Stimulated activated naive CD8-positive, alpha-beta T cell treated with anti-CD3 and anti-CD28 coated beads, Interleukin-15, Interleukin-2, amounts not matched to agents 100 U/mL and 50 U/mL, for 24 hours (primary cell): ENCODE measurements around the gene TCF15.

ENCODE experiments used
- ATAC-seq: fragments of 150-1000 bp; cut with Tn5 transposase; one replicate; pipeline ENCODE4 v1.10.0; 2021
- DNase-seq: peaks from one replicate; pipeline ENCODE4 v3.0.0; 2021

TCF15 gene

DNA sequence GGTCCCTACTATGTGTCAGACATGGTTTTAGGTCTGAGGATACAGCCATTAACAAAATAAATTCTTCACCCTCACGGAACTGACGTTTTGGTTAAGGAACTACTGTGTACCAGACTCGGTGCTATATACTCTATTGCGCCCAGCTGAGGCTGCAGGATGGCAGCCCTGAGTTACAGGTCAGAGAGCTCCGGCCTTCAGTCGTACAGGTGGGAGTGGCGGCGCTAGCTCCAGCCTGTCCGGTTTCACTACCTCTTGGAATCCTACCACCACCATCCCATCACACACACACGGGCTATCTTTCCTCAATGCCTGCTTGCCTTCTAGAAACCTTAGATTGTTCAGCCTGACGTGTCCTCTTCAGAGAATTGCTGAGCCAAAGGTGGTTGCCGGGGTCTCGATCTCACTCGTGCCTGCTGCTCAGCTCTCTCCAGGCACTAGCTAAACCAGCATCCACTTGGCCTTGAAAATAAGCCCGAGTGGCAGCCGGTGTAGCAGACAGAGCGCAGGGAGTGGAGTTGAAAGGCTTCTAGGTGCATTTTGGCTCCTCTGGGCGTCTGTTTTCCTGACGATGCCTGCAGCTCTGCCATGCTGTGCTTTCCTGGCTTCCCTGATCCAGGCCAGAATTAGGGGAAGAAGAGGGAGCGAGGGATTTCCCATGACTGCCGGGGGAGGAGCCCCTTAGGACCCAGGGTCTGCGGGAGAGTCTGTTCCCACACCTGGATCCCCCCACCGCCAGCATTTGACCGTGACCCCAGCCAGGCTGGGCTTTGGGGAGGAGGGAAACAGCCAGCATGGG lies 1.1 kb upstream of the TCF15 start:
- ATAC-seq = no peak
- DNase-seq = no peak

DNA sequence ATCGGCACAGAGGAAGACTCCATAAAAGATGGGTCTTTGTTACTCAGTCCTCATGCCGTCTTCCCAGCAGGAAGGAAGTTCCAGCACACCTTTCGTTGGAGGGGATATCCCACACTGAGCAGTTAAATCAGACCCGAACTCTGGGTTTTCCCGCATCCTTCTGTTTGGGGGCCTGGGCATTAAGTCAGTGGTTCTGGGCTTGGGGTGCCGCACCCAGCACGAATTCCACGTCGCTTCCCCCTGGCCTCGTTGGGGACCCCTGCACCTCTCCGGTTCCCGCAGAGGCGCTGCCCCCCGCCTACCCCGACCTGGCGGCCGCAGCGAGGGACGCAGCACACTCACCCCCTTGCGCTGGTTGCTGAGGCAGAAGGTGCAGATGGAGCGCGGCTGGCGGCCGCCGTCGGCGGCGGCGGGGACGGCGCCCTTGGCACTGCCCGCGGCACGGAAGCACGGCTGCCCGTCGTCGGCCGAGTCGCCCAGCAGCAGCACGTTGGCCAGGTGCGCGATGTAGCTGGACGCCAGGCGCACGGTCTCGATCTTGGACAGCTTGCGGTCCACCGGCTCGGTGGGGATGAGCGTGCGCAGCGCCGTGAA lies 641 bp downstream of the TCF15 start:
- DNase-seq (no peak), ATAC-seq (no peak)

DNA sequence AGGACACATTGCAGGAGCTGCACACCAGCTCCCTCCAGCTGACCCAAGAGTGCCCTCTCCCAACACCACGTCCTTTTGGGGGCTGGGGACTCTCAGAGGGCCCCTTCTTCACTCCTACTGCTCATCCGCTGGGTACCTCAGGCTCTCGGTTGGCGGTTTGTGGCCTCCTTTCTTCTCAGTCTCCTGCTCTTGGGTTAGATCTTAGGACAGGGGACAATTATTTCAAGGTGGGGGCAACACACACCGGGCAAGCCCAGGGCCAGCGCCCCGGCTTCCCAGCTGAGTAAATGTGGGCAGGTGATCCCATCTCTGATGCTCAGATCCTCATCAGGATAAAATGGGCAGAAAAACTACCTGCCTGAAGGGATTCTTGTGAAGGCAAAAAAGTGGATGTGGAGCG lies 1.1 kb downstream of the TCF15 start:
- no peak for ATAC-seq

DNA sequence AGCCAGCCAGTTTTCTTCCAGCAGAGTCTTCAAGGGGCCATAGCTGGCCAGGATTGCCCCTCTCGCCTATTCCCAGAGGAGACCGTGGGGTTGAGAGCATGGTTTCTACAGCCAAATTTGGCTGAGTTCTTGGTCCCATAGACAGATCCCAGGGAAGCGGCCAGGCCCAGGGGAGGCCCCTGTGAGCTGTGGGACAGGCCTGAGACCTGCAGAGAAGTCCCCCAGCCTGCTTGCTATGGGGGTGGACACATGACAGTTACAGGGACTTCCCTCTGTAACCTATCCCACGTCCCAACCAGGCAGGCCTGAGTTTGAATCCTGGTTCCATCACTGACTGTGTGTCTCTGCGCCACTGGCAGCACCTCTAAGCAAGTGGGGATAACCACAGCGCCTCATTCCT lies 2.6 kb downstream of the TCF15 start:
- no peak for DNase-seq

More for the DNA sequence above, 1.1 kb downstream of the TCF15 start:
- no peak for DNase-seq

DNA sequence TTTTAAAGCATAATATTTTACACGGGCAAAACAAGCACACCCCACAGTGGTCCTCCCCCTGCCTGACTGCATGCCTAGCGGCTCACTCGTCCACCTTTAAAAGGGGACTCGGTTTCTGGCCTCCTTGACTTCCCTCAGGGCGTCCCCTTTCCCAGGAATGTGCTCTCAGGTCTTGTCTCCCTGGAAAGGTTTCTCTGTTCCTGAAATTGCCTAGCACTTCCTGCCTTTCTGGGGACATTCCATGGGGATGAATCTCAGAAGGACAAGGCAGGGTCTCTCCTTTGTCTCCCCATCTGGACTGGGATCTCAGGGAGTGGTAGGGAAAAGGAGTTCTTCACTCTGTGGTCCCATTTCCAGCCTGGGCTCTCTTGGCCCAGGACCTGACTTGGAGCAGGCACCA lies 4.9 kb downstream of the TCF15 start:
- ATAC-seq (no peak), DNase-seq (no peak)

More for the DNA sequence above, 2.6 kb downstream of the TCF15 start:
- ATAC-seq = no peak

DNA sequence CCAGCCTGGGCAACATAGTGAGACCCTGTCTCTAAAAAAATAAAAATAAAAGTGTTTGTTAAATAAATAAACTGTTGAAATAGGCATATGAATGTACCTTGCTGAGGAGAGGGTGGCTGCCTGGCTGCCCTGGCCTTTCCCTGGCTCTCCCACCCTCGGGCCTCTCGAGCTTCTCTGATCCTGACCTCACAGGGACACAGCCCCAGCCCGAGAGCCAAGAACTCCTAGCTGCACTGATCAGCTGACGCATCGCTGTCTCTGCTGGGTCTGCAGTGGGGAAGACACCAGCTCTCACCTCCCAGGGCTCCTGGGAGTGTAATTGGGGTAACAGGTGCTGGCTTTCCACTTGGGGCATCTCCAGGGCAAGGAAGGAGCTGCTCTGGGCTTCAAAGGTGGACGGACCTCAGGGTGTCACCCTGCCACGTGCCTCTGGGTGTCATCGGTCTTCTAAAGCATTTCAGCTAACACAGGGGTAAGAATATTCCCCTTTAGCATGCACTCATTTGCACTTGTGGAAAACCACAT lies 6.9 kb downstream of the TCF15 start:
- DNase-seq (no peak), ATAC-seq (no peak)

DNA sequence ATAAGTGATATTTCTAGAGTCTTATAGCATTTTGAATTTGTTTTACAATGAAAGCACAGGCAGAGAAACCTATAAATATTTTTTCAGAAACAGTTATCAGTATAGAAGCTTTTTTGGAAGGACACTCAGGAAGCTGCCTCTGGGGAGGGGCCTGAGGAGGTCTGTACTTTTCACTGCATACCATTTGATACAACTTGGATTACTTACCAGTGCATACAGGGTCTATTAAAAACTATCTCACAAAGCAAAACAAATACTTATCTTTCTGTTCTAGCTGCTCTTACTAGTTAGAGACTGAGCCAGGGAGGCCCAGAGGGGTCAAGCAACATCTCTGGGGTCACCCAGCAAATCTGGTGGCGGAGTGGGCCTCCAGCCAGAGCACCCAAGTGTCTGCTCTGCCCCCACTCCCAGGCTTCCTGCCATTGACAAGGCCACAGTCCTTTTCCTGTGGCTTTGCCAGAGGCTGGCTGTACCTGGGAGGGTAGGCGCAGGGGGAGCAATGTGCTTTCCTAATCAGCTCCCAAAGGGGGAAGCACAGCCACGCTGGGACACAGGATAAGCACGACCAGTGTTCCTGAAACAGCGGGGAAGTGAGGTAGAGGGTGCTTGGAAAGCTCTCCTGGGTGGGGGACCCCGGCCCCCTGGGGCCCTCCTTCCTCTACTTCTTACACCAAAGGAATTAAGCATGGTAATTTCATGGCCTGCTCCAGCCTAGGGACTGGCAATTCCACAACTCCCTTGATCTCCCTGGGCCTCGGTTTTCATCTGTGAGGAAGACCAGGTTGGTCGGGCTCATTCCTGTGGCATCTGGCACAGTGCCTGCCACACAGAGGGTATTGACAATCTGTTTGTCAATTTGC lies 7.8 kb downstream of the TCF15 start:
- DNase-seq (no peak), ATAC-seq (no peak)

DNA sequence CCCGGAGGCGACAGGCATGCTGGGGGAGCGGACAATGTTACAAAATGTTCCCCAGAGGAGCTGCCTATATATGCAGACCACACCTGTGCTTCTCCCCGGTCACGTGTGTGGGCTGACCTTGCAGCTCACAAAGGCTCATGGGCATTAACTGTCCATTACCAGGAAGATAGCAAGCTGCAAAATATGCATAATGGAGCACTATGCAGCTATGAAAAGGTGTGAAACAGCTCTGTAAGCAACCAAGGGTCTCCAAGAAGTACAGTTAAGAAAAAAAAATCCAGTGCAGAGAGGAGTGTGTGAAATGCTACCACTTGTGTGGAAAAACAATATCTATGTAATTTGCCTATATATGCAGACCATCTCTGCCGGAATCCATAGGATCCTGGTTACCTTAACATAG lies 9.4 kb downstream of the TCF15 start:
- DNase-seq (no peak), ATAC-seq (no peak)

DNA sequence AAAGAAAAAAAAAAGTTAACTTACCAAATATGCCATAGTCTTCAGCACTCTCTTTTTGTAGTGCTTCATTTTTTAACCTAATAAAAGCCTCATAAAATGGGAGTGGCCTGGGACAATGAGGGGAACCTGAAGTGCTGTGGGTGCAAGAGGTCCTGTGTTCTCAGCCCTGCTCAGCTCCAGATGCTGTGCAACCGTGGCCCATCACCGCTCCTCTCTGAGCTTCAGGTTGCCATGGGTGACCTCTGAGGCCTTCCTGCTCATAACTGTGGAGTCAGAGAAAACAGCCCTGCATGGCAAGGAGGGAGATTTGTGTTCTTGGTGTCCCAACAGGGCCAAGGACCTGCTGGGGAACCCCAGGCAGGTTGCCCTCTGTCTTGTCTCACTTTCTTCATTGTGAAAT lies 10.0 kb downstream of the TCF15 start:
- DNase-seq = no peak
- no peak for ATAC-seq

DNA sequence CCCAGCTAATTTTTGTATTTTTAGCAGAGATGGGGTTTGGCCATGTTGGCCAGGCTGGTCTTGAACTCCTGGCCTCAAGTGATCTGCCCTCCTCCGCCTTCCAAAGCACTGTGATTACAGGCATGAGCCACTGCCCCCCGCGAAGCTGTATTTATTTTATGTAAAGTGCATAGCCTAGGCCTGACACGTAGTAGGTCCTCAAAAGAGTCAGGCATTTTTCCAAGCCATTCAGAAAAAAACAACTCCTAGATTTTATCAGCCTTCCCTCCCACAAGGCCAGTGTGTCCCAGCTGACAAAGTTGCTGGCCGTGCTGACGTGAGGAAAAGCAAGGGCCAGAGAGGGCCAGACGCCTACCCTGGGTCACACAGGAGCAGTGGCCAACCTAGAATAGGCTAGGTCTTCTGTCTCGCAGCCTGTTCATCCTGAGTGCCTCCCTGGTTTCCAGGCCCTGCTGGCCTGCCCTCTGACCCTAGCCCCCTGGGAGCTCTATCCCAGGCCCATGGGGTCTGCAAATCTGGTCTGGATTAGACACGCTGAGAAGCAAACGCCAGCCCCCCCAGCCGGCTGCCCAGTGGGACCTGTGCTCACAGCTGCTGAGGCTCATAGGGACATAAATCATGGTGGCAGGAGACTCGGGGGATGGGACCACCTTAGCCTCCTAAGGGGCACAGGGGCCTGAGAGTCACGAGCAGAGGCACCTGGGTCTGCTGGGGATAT lies 11.8 kb downstream of the TCF15 start:
- no peak for ATAC-seq
- no peak for DNase-seq

DNA sequence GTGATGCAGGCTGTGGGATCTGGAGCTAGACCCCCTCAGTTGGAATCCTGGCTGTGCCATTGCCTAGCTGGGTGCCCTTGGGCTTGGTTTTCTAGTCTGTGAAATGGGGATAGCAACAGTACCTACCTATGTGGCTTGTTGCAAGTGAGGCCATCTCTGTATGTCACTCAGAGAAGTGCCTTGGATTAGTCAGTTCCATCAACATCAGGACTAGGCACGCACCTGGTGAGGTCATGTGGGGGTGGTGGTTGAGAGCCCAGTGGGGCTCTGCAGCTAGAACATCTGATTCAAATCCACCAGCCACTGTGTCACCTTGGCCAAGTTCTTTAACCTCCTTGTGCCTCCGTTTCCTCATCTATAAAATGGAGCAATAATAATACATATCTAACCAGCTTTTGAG lies 12.5 kb downstream of the TCF15 start:
- ATAC-seq (no peak), DNase-seq (no peak)

DNA sequence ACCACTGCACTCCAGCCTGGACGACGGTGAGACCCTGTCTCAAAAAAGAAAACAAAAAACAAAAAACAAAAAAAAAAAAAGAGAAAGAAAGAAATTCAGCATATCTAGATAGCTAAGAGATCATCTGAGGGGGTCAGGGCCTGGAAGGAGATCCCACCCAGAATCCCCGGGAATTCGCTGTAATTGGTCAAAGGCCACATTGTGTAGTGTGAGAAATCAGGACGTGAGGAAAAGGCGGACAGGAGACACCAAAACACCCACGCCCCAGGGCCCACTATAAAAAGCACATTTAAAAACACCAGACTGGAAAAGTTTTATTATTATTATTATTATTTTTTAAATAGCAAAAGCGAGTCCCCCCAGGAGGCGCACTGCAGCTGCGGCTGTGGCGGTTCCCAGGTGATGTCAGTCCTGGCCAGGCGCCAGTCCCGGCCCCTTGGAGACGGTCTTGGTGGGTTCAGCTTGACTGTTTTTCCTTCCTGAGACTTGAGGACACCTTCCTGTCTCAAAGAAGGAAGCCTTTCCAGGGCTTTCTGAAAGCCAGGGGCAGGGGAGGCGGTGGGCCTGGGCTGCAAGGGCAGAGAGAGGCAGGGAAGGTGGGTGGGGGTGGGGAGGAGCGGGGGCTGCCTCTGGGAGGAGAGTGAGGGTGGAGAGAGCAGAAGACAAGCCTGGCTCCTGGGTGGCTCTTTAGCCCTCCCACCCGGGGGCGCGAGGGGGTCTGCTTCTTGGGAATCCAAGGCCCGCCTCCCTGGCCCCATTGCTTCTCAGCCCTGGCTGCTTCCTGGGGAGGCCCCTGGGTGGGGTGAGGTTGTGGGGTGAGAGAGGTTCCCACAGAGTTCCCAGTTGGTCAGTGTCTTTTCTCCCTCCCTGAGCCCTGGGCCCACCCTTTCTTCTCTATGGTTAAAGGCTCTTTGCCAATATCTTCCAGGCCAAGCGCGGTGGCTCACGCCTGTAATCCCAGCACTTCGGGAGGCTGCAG lies 14.5 kb downstream of the TCF15 start:
- no peak for ATAC-seq
- DNase-seq = no peak

DNA sequence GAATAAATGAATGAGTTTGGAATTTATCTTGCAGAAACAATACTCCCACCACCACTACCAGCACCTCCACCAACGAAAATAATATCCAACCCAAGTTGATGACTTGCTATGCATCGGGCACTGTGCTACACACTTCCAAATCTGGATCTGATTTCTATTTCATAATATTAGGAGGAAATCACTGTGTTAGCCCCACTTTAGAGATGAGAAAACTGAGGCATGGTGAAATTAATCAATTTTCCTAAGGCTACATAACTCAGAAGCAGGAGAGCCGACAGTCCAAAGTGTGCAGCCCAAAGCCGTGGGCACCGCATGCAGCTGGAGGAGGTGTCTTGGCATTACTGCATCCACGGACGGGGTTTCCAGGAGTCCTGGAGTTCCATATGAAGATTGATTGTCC lies 17.6 kb downstream of the TCF15 start:
- DNase-seq = no peak
- no peak for ATAC-seq

DNA sequence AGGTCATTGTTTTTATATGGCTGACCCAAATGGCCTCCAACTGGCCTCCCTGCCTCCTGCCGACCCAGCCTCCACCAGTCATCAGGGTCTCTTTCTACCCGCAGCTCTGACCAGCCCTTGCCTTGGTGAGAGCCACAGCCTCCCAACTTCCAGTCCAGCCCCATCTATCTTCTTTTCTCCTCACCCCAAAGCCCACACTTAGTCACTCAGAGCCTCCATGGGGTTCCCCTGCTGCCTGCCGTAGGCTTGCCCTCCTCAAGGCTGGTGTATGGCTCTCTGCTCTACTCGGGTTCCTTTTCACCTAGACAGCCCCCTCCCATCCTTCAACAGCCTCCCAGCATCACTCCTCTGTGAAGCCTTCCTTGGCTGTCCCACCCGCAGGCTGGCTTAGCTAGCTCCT lies 18.2 kb downstream of the TCF15 start:
- ATAC-seq (no peak), DNase-seq (no peak)

DNA sequence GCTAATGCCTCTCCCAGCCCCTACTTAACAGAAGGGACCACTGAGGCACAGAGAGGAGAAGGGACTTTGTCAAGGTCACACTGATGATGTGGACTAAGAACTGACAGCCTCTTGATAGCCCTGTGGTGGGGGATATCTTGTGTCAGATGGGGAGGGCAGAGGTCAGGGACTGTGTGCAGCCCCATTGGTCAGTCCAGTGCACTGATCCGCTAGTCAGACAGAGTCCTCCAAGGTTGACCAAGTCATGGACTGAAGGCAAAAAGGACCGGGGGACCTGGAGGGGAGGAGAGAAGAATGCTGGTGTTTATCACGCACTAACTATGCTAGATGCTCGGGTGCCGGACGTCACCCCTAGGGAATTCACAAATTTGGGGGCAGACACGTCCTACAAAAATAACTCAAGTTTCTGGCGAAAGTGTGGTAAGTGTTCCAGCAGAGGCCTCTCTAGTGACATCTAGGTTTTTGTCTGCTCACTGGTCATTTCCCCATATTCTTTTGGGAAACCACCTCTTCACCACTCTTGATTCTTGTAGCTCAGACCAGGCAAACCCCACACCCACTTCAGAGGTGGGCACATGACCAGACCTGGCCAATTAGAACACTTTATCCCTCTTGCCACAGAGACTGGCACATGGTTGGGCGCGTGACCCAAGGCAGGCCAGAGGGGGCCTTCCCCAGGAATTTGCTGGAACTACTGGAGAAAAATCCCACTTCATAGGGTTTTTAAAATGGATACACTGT lies 21.0 kb downstream of the TCF15 start:
- DNase-seq = no peak
- ATAC-seq = no peak

DNA sequence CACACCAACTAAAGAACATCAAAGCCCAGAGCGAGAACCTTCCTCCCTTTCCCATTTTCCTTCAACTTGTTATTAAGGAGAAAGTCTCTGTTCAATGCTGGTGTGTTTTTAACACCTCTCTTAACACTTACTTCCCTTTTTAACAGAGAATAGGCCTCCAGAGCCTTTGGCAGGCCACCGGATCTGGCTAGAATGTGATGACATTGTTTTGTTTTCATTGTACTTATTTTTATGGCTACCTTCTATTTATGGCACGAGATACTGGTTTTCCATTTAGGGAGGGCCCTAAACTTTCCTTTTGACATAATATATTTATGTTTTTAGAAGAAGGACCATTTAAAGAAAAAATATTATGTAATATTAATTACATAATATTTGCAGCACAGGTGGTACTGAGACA lies 21.6 kb downstream of the TCF15 start:
- DNase-seq (no peak), ATAC-seq (no peak)

DNA sequence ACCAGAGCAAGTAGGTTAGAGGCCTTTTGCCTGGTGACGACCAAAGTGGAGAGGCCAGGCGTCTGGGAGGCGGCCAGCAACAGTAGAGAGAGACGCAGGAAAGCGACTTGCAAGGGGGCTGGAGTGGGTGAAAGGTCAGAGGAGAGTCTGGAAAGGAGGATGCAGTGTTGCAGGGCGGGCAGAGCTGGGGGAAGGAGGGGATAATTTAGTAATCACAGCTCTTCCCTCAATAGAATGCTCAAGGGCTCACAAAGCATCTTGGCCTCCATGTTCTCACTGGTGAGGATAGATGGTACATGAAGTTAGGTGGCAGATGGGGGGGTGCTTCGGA lies 25.2 kb downstream of the TCF15 start:
- DNase-seq (no peak), ATAC-seq (no peak)

DNA sequence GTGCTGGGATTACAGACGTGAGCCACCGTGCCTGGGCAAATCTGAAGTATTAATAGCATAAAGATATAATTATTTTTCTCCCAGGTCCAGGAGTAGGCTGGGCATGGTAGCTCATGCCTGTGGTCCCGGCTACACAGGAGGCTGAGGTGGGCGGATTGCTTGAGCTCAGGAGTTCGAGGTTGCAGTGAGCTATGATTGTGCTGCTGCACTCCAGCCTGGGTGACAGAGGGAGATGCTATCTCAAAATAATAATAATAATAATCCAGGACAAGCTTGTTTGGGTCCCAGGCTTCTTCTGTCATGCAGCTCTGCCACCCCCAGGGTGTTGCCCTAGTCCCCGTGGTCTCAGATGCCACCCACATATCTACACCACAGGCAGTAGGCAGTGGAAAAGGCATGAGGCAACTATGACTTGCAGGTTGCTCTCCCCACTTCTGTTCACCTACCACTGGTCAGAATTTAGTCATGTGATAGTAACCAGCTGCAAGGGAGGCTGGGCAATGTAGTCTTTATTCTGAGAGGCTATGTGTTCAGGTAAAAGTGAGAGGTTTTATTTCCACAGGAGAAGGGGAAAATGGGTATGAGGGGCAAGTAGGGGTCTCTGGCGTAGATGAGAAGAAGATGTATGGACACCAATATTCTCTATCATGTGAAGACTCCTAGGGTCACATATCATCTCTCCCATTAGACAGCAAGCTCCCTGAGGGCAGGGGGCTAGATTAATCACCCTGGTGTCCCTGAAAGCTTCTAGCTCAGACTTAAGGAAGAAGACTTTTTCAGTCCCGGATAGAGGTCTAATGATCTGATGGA lies 25.7 kb downstream of the TCF15 start:
- DNase-seq (peak; percentile 32), ATAC-seq (peak; percentile 83)

DNA sequence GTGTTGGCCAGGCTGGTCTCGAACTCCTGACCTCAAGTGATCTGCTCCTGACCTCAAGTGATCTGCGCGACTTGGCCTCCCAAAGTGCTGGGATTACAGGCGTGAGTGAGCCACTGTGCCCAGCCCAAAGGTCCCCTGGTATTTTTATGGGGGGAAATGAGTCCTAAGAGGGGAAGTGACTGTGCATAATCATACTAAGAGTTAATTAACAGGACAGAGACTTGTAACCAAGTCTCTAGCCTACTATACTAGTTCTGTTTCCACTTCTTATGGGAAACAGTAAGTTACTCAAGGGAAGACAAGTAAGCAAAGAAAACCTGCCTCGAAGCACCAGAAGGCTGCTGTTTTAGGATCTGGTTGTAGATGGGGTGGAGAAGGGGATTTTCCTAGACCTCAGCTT lies 27.9 kb downstream of the TCF15 start:
- no peak for DNase-seq

More for the DNA sequence above, 27.9 kb downstream of the TCF15 start:
- no peak for ATAC-seq
